ENCODE results near the gene IRF2BPL.

Gene IRF2BPL

GRCh38 chr14:77002335-77002734, 26.2 kb downstream of the IRF2BPL start:
- no peak overlapping the region for H3K4me3 ChIP-seq (ENCODE audit: low read depth, low read length)
- H3K9me3 ChIP-seq (ENCODE audit: control insufficient read depth, insufficient read depth, low read length): no peaks in the 10 kb centered on the region
- no peaks in the 10 kb centered on the region for H3K27me3 ChIP-seq (ENCODE audit: control insufficient read depth, insufficient read depth, low read length)
- H3K4me1 ChIP-seq (ENCODE audit: control insufficient read depth, insufficient read depth, low read length): peaks cover 29% of the 10 kb centered on the region
- no peak overlapping the region for H3K9ac ChIP-seq (ENCODE audit: low read depth, low read length)
- H3K36me3 ChIP-seq (ENCODE audit: control insufficient read depth, insufficient read depth, low read length): no peaks in the 10 kb centered on the region

GRCh38 chr14:77000340-77001270, 27.9 kb downstream of the IRF2BPL start:
- Histone ChIP-seq H3K4me3 (ENCODE audit: low read depth, low read length) (no peak overlapping the region), H3K9me3 (ENCODE audit: control insufficient read depth, insufficient read depth, low read length) (no peaks in the 10 kb centered on the region), H3K4me1 (ENCODE audit: control insufficient read depth, insufficient read depth, low read length) (peaks cover 37% of the 10 kb centered on the region), H3K27me3 (ENCODE audit: control insufficient read depth, insufficient read depth, low read length) (no peaks in the 10 kb centered on the region), H3K36me3 (ENCODE audit: control insufficient read depth, insufficient read depth, low read length) (no peaks in the 10 kb centered on the region), H3K9ac (ENCODE audit: low read depth, low read length) (no peak overlapping the region)

GRCh38 chr14:76998910-76999309, 29.6 kb downstream of the IRF2BPL start:
- no peaks in the 10 kb centered on the region for H3K27me3 ChIP-seq (ENCODE audit: control insufficient read depth, insufficient read depth, low read length)
- H3K4me1 ChIP-seq (ENCODE audit: control insufficient read depth, insufficient read depth, low read length): peaks cover 32% of the 10 kb centered on the region
- H3K9me3 ChIP-seq (ENCODE audit: control insufficient read depth, insufficient read depth, low read length): no peaks in the 10 kb centered on the region
- no peak overlapping the region for H3K4me3 ChIP-seq (ENCODE audit: low read depth, low read length)
- no peaks in the 10 kb centered on the region for H3K36me3 ChIP-seq (ENCODE audit: control insufficient read depth, insufficient read depth, low read length)
- H3K9ac ChIP-seq (ENCODE audit: low read depth, low read length): no peak overlapping the region

GRCh38 chr14:76997257-76997970, 31.1 kb downstream of the IRF2BPL start:
- H3K9me3 ChIP-seq (ENCODE audit: control insufficient read depth, insufficient read depth, low read length): no peaks in the 10 kb centered on the region
- no peaks in the 10 kb centered on the region for H3K27me3 ChIP-seq (ENCODE audit: control insufficient read depth, insufficient read depth, low read length)
- no peaks in the 10 kb centered on the region for H3K36me3 ChIP-seq (ENCODE audit: control insufficient read depth, insufficient read depth, low read length)
- H3K9ac ChIP-seq (ENCODE audit: low read depth, low read length): no peak overlapping the region
- H3K4me1 ChIP-seq (ENCODE audit: control insufficient read depth, insufficient read depth, low read length): peaks cover 29% of the 10 kb centered on the region
- H3K4me3 ChIP-seq (ENCODE audit: low read depth, low read length): no peak overlapping the region

- H3K4me1 ChIP-seq (ENCODE audit: control insufficient read depth, insufficient read depth, low read length): peaks cover 29% of the 10 kb centered on the region
- no peak overlapping the region for H3K9ac ChIP-seq (ENCODE audit: low read depth, low read length)
- no peaks in the 10 kb centered on the region for H3K9me3 ChIP-seq (ENCODE audit: control insufficient read depth, insufficient read depth, low read length)
- no peaks in the 10 kb centered on the region for H3K27me3 ChIP-seq (ENCODE audit: control insufficient read depth, insufficient read depth, low read length)
- H3K36me3 ChIP-seq (ENCODE audit: control insufficient read depth, insufficient read depth, low read length): no peaks in the 10 kb centered on the region
- H3K4me3 ChIP-seq (ENCODE audit: low read depth, low read length): no peak overlapping the region
Observed at GRCh38 chr14:76996563-76997146, 31.9 kb downstream of the IRF2BPL start.

- H3K9ac ChIP-seq (ENCODE audit: low read depth, low read length): no peak overlapping the region
- H3K36me3 ChIP-seq (ENCODE audit: control insufficient read depth, insufficient read depth, low read length): no peaks in the 10 kb centered on the region
- no peaks in the 10 kb centered on the region for H3K9me3 ChIP-seq (ENCODE audit: control insufficient read depth, insufficient read depth, low read length)
- peaks cover 28% of the 10 kb centered on the region for H3K4me1 ChIP-seq (ENCODE audit: control insufficient read depth, insufficient read depth, low read length)
- H3K4me3 ChIP-seq (ENCODE audit: low read depth, low read length): no peak overlapping the region
- no peaks in the 10 kb centered on the region for H3K27me3 ChIP-seq (ENCODE audit: control insufficient read depth, insufficient read depth, low read length)
Observed at GRCh38 chr14:76995279-76996035, 33.1 kb downstream of the IRF2BPL start.

GRCh38 chr14:76993752-76994151, 34.8 kb downstream of the IRF2BPL start:
- Histone ChIP-seq H3K9me3 (ENCODE audit: control insufficient read depth, insufficient read depth, low read length) (no peaks in the 10 kb centered on the region), H3K4me1 (ENCODE audit: control insufficient read depth, insufficient read depth, low read length) (peaks cover 25% of the 10 kb centered on the region), H3K9ac (ENCODE audit: low read depth, low read length) (no peak overlapping the region), H3K36me3 (ENCODE audit: control insufficient read depth, insufficient read depth, low read length) (no peaks in the 10 kb centered on the region), H3K4me3 (ENCODE audit: low read depth, low read length) (no peak overlapping the region), H3K27me3 (ENCODE audit: control insufficient read depth, insufficient read depth, low read length) (no peaks in the 10 kb centered on the region)

GRCh38 chr14:76990084-76990483, 38.4 kb downstream of the IRF2BPL start:
- Histone ChIP-seq H3K9me3 (ENCODE audit: control insufficient read depth, insufficient read depth, low read length) (no peaks in the 10 kb centered on the region), H3K36me3 (ENCODE audit: control insufficient read depth, insufficient read depth, low read length) (no peaks in the 10 kb centered on the region), H3K4me1 (ENCODE audit: control insufficient read depth, insufficient read depth, low read length) (peaks cover 6% of the 10 kb centered on the region), H3K9ac (ENCODE audit: low read depth, low read length) (no peak overlapping the region), H3K27me3 (ENCODE audit: control insufficient read depth, insufficient read depth, low read length) (no peaks in the 10 kb centered on the region), H3K4me3 (ENCODE audit: low read depth, low read length) (no peak overlapping the region)

GRCh38 chr14:76987956-76988520, 40.5 kb downstream of the IRF2BPL start:
- H3K9ac ChIP-seq (ENCODE audit: low read depth, low read length): no peak overlapping the region
- H3K36me3 ChIP-seq (ENCODE audit: control insufficient read depth, insufficient read depth, low read length): no peaks in the 10 kb centered on the region
- no peaks in the 10 kb centered on the region for H3K4me1 ChIP-seq (ENCODE audit: control insufficient read depth, insufficient read depth, low read length)
- H3K27me3 ChIP-seq (ENCODE audit: control insufficient read depth, insufficient read depth, low read length): no peaks in the 10 kb centered on the region
- no peaks in the 10 kb centered on the region for H3K9me3 ChIP-seq (ENCODE audit: control insufficient read depth, insufficient read depth, low read length)
- no peak overlapping the region for H3K4me3 ChIP-seq (ENCODE audit: low read depth, low read length)

- Histone ChIP-seq H3K36me3 (ENCODE audit: control insufficient read depth, insufficient read depth, low read length) (no peaks in the 10 kb centered on the region), H3K4me1 (ENCODE audit: control insufficient read depth, insufficient read depth, low read length) (no peaks in the 10 kb centered on the region), H3K9me3 (ENCODE audit: control insufficient read depth, insufficient read depth, low read length) (no peaks in the 10 kb centered on the region), H3K27me3 (ENCODE audit: control insufficient read depth, insufficient read depth, low read length) (no peaks in the 10 kb centered on the region), H3K4me3 (ENCODE audit: low read depth, low read length) (no peak overlapping the region), H3K9ac (ENCODE audit: low read depth, low read length) (no peak overlapping the region)
Observed at GRCh38 chr14:76986231-76986565, 42.3 kb downstream of the IRF2BPL start.

- Histone ChIP-seq H3K4me1 (ENCODE audit: control insufficient read depth, insufficient read depth, low read length) (no peaks in the 10 kb centered on the region), H3K27me3 (ENCODE audit: control insufficient read depth, insufficient read depth, low read length) (no peaks in the 10 kb centered on the region), H3K9ac (ENCODE audit: low read depth, low read length) (no peak overlapping the region), H3K36me3 (ENCODE audit: control insufficient read depth, insufficient read depth, low read length) (no peaks in the 10 kb centered on the region), H3K4me3 (ENCODE audit: low read depth, low read length) (no peak overlapping the region), H3K9me3 (ENCODE audit: control insufficient read depth, insufficient read depth, low read length) (no peaks in the 10 kb centered on the region)
Observed at GRCh38 chr14:76985540-76986230, 42.8 kb downstream of the IRF2BPL start.
